WERI-Rb-1 (cell line): Measurements from ENCODE around the gene PTH1R.

Experiments used
- DNase-seq: peaks from one replicate; pipeline ENCODE4 v3.0.0-alpha.2; 2020
- H3K27ac ChIP-seq: fragments of 250-450 bp; sonication (Bioruptor Pico); 2 replicates; pipeline ENCODE4 v1.5.1; 2020; ENCODE audit warnings: mild to moderate bottlenecking, moderate library complexity
- H3K27me3 ChIP-seq: fragments of 250-450 bp; sonication (Bioruptor Pico); 2 replicates; pipeline ENCODE4 v1.5.1; 2021; ENCODE audit warnings: mild to moderate bottlenecking, low read depth, moderate library complexity; ENCODE audit not compliant: insufficient read depth, severe bottlenecking
- H3K36me3 ChIP-seq: fragments of 250-450 bp; sonication (Bioruptor Pico); 2 replicates; pipeline ENCODE4 v1.5.1; 2020; ENCODE audit warnings: mild to moderate bottlenecking, moderate library complexity
- H3K4me3 ChIP-seq: 2 replicates; pipeline ENCODE4 v1.5.1; 2011; ENCODE audit warnings: low read depth, mild to moderate bottlenecking, control low read depth, low read length
- H3K9me3 ChIP-seq: fragments of 250-450 bp; sonication (Bioruptor Pico); 2 replicates; pipeline ENCODE4 v1.5.1; 2021; ENCODE audit warnings: mild to moderate bottlenecking, moderate library complexity; ENCODE audit not compliant: severe bottlenecking
- CTCF ChIP-seq: IDR thresholded peaks from 2 replicates; pipeline ENCODE4 v1.5.1; 2011; ENCODE audit warnings: low read depth, mild to moderate bottlenecking, control low read depth, inconsistent platforms, low read length

The PTH1R gene

DNA sequence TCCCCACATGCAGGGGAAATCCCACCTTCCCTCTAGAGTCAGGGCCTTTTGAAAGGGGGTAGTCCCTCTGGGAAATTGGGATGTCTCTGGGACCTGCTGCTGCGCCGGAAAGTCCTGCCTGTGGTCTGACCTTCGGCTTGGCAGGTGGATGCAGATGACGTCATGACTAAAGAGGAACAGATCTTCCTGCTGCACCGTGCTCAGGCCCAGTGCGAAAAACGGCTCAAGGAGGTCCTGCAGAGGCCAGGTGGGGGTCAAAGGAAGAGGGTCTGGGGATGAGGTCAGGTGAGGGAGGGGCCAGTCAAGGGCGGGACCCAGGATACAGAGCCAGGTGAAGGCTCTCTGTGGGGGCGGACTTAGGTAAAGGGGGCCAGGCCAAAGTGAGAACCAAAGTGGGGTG, 16.2 kb downstream of the PTH1R start:
- Histone ChIP-seq H3K36me3 (no peaks in the 10 kb centered on the region), H3K9me3 (no peaks in the 10 kb centered on the region), H3K4me3 (no peak overlapping the region), H3K27me3 (no peaks in the 10 kb centered on the region), H3K27ac (no peak overlapping the region)
- DNase-seq: no peak
- no peak for TF ChIP-seq CTCF

DNA sequence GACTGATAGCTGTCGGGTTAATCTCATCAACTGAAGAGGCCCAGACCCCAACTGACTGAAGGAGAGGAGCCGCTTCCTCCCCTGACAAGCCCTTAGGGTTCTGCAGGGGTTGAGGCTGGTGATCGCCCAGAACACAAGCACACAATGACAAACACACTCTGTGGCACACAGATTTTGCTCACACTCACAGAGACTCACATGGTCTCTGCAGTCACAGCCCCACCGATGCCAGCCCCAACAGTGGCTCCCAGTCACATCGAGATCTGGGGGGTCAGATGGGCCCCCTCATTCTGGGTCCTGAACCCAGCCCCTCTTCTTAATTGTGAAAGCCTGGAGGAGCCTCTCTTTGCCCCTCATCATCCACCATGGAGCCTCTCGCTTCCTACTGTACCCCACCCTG, 16.7 kb downstream of the PTH1R start:
- Histone ChIP-seq H3K36me3 (no peaks in the 10 kb centered on the region), H3K27me3 (no peaks in the 10 kb centered on the region), H3K27ac (no peak overlapping the region), H3K9me3 (no peaks in the 10 kb centered on the region), H3K4me3 (no peak overlapping the region)
- no peak for DNase-seq
- TF ChIP-seq CTCF: no peak

DNA sequence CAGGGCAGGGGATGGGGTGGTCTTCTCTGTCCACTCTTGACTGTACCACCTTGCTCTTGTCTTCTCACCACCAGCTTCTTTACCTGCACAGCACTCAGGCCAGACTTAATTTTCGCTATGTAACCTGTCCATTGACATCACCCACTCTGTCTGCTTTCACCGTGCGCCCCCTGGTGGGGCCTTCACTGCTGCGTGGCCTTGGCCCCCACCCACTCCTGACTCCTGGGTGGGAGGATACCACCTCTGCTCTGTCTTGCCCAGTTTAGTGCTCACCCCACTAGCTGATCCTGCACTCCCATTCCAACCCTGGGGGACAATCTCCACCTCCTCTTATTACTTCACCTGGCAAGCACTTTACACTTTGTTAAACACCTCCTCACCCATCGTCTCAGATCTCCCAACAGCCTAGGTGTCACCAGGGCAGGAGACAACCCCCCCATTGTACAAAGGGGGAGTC, 17.7 kb downstream of the PTH1R start:
- TF ChIP-seq CTCF: peak; percentile 96
- peak; percentile 81 for DNase-seq
- no peaks in the 10 kb centered on the region for H3K36me3 ChIP-seq
- H3K27me3 ChIP-seq: no peaks in the 10 kb centered on the region
- H3K4me3 ChIP-seq: no peak overlapping the region
- H3K27ac ChIP-seq: no peak overlapping the region
- H3K9me3 ChIP-seq: no peaks in the 10 kb centered on the region

GRCh38 chr3:46895761-46896160, 18.2 kb downstream of the PTH1R start:
- H3K9me3 ChIP-seq: no peaks in the 10 kb centered on the region
- no peak for DNase-seq
- no peak overlapping the region for H3K4me3 ChIP-seq
- no peaks in the 10 kb centered on the region for H3K36me3 ChIP-seq
- H3K27ac ChIP-seq: no peak overlapping the region
- no peaks in the 10 kb centered on the region for H3K27me3 ChIP-seq
- no peak for TF ChIP-seq CTCF

GRCh38 chr3:46896386-46896785, 18.9 kb downstream of the PTH1R start:
- no peak for DNase-seq
- H3K4me3 ChIP-seq: no peak overlapping the region
- no peak for TF ChIP-seq CTCF
- no peaks in the 10 kb centered on the region for H3K27me3 ChIP-seq
- H3K9me3 ChIP-seq: no peaks in the 10 kb centered on the region
- H3K36me3 ChIP-seq: no peaks in the 10 kb centered on the region
- H3K27ac ChIP-seq: no peak overlapping the region

- Histone ChIP-seq H3K27ac (no peak overlapping the region), H3K27me3 (no peaks in the 10 kb centered on the region), H3K9me3 (no peaks in the 10 kb centered on the region), H3K36me3 (no peaks in the 10 kb centered on the region), H3K4me3 (no peak overlapping the region)
- DNase-seq: no peak
- no peak for TF ChIP-seq CTCF
Measured at GRCh38 chr3:46897031-46897430, 19.5 kb downstream of the PTH1R start.
